ENCODE results near the gene EPHX1.

EPHX1 gene

GRCh38 chr1:225881959-225882693 lies 72.2 kb downstream of the EPHX1 start, which contains the start of gene TMEM63A:
Gene TMEM63A, minus strand, starts transcription at chr1:225882380. Its CDS starts 4,800 bp downstream, at chr1:225877580.
- Histone ChIP-seq H3K9me3 (ENCODE audit: control insufficient read depth, insufficient read depth, low read length) (no peaks in the 10 kb centered on the region), H3K27ac (ENCODE audit: low read depth, low read length) (no peak within 1 kb of the TSS), H3K79me2 (ENCODE audit: control insufficient read depth, low read length) (no peaks in the 10 kb centered on the region), H3K4me3 (ENCODE audit: low read length) (peak within 1 kb of the TSS; percentile 81), H3K4me1 (ENCODE audit: control insufficient read depth, low read length) (peaks cover 18% of the 10 kb centered on the region), H3K9me2 (replicated peaks; ENCODE audit: control insufficient read depth, low read length) (no peaks in the 10 kb centered on the region), H3F3A (ENCODE audit: control insufficient read depth, insufficient read depth) (no peaks in the 10 kb centered on the region), H3K36me3 (ENCODE audit: control insufficient read depth, low read length) (no peaks in the 10 kb centered on the region), H3K4me2 (ENCODE audit: low read length) (peak within 1 kb of the TSS; percentile 80), H3K27me3 (ENCODE audit: control insufficient read depth, low read length) (peaks cover 45% of the 10 kb centered on the region), H4K20me1 (ENCODE audit: control insufficient read depth, insufficient read depth, low read depth, low read length) (no peaks in the 10 kb centered on the region)
- TF ChIP-seq CTCF (IDR thresholded peaks at IDR 0.05; ENCODE audit: low read depth, low read length, poor library complexity, severe bottlenecking): peak; percentile 32
- TF ChIP-seq EZH2phosphoT487 (IDR thresholded peaks at IDR 0.05; ENCODE audit: borderline replicate concordance, low read length): 0 out of 2 replicates have a peak, but pooled peaks have one; percentile 25

GRCh38 chr1:225882694-225883615 lies 73.0 kb downstream of the EPHX1 start:
- H3K9me2 ChIP-seq (replicated peaks; ENCODE audit: control insufficient read depth, low read length): no peaks in the 10 kb centered on the region
- no peaks in the 10 kb centered on the region for H3K9me3 ChIP-seq (ENCODE audit: control insufficient read depth, insufficient read depth, low read length)
- no peak overlapping the region for H3K27ac ChIP-seq (ENCODE audit: low read depth, low read length)
- no peaks in the 10 kb centered on the region for H3K79me2 ChIP-seq (ENCODE audit: control insufficient read depth, low read length)
- H3F3A ChIP-seq (ENCODE audit: control insufficient read depth, insufficient read depth): no peaks in the 10 kb centered on the region
- peak overlapping the region; percentile 81 for H3K4me3 ChIP-seq (ENCODE audit: low read length)
- H3K4me1 ChIP-seq (ENCODE audit: control insufficient read depth, low read length): peaks cover 18% of the 10 kb centered on the region
- H4K20me1 ChIP-seq (ENCODE audit: control insufficient read depth, insufficient read depth, low read depth, low read length): no peaks in the 10 kb centered on the region
- H3K27me3 ChIP-seq (ENCODE audit: control insufficient read depth, low read length): peaks cover 41% of the 10 kb centered on the region
- TF ChIP-seq CTCF (IDR thresholded peaks at IDR 0.05; ENCODE audit: low read depth, low read length, poor library complexity, severe bottlenecking) (no peak), EZH2phosphoT487 (IDR thresholded peaks at IDR 0.05; ENCODE audit: borderline replicate concordance, low read length) (no peak)
- H3K36me3 ChIP-seq (ENCODE audit: control insufficient read depth, low read length): no peaks in the 10 kb centered on the region
- H3K4me2 ChIP-seq (ENCODE audit: low read length): peak overlapping the region; percentile 80

GRCh38 chr1:225883616-225884265 lies 73.8 kb downstream of the EPHX1 start:
- Histone ChIP-seq H3K4me3 (ENCODE audit: low read length) (no peak overlapping the region), H3K4me1 (ENCODE audit: control insufficient read depth, low read length) (peaks cover 18% of the 10 kb centered on the region), H3K9me3 (ENCODE audit: control insufficient read depth, insufficient read depth, low read length) (no peaks in the 10 kb centered on the region), H3F3A (ENCODE audit: control insufficient read depth, insufficient read depth) (no peaks in the 10 kb centered on the region), H3K4me2 (ENCODE audit: low read length) (no peak overlapping the region), H3K9me2 (replicated peaks; ENCODE audit: control insufficient read depth, low read length) (no peaks in the 10 kb centered on the region), H3K27me3 (ENCODE audit: control insufficient read depth, low read length) (peaks cover 41% of the 10 kb centered on the region), H3K36me3 (ENCODE audit: control insufficient read depth, low read length) (no peaks in the 10 kb centered on the region), H3K27ac (ENCODE audit: low read depth, low read length) (no peak overlapping the region), H4K20me1 (ENCODE audit: control insufficient read depth, insufficient read depth, low read depth, low read length) (no peaks in the 10 kb centered on the region), H3K79me2 (ENCODE audit: control insufficient read depth, low read length) (no peaks in the 10 kb centered on the region)
- TF ChIP-seq CTCF (IDR thresholded peaks at IDR 0.05; ENCODE audit: low read depth, low read length, poor library complexity, severe bottlenecking) (no peak), EZH2phosphoT487 (IDR thresholded peaks at IDR 0.05; ENCODE audit: borderline replicate concordance, low read length) (no peak)

Data from DOHH2 (cell line).